ENCODE data around the gene TTC28. TPM values are rescaled to one million over a fixed set of nuclear protein-coding genes. Genes with fewer than 3 reads are reported as not detected.

TTC28 gene
- total RNA-seq, 4 donors from 2014 or later = 49.8 to 99.7 (median 79.7) TPM

- no peak overlapping the region for H3K4me3 ChIP-seq (replicated peaks in 1 of 3)
- intact Hi-C loops (cut with DNase I) = no loop called here
- WGBS, 2 donors = 69 to 70% methylated on average over 7 of the region's 7 CpGs
- no peaks in the 10 kb centered on the region for H3K9me3 ChIP-seq
- TF ChIP-seq POLR2A (IDR thresholded peaks at IDR 0.05) = no peak
- TF ChIP-seq CTCF (IDR thresholded peaks at IDR 0.05) = no peak
- H3K27me3 ChIP-seq = no peaks in the 10 kb centered on the region
- H3K36me3 ChIP-seq = no peaks in the 10 kb centered on the region
- H3K27ac ChIP-seq = no peak overlapping the region
- H3K4me1 ChIP-seq = no peaks in the 10 kb centered on the region
- peak; percentile 12 to 16 for DNase-seq
These were observed 550.2 kb downstream of the TTC28 start for GRCh38 chr22:28129319-28129962.

- no peak for DNase-seq
- H3K36me3 ChIP-seq = no peaks in the 10 kb centered on the region
- no peak overlapping the region for H3K4me3 ChIP-seq (replicated peaks in 1 of 3)
- WGBS, 2 donors = 88 to 94% methylated on average over 4 of the region's 4 CpGs
- H3K27me3 ChIP-seq = no peaks in the 10 kb centered on the region
- no peak for TF ChIP-seq POLR2A (IDR thresholded peaks at IDR 0.05)
- no peak for TF ChIP-seq CTCF (IDR thresholded peaks at IDR 0.05)
- H3K4me1 ChIP-seq = no peaks in the 10 kb centered on the region
- no peak overlapping the region for H3K27ac ChIP-seq
- no peaks in the 10 kb centered on the region for H3K9me3 ChIP-seq
- intact Hi-C loops (cut with DNase I) = no loop called here
These were observed 550.8 kb downstream of the TTC28 start for GRCh38 chr22:28128827-28129226.

GRCh38 chr22:28125799-28126198 is 553.8 kb downstream of the TTC28 start:
- intact Hi-C loops (cut with DNase I) = no loop called here
- Histone ChIP-seq H3K27ac (no peak overlapping the region), H3K36me3 (no peaks in the 10 kb centered on the region), H3K4me1 (peaks cover 4 to 7% of the 10 kb centered on the region in 2 donors), H3K9me3 (no peaks in the 10 kb centered on the region), H3K4me3 (replicated peaks in 1 of 3) (no peak overlapping the region), H3K27me3 (no peaks in the 10 kb centered on the region)
- DNase-seq = no peak
- 89 to 94% methylated on average over 2 of the region's 2 CpGs for WGBS, 2 donors
- TF ChIP-seq CTCF (IDR thresholded peaks at IDR 0.05) (no peak), POLR2A (IDR thresholded peaks at IDR 0.05) (no peak)

GRCh38 chr22:28123989-28124766 is 555.5 kb downstream of the TTC28 start:
- intact Hi-C loops (cut with DNase I) = no loop called here
- H3K36me3 ChIP-seq = no peaks in the 10 kb centered on the region
- no peaks in the 10 kb centered on the region for H3K27me3 ChIP-seq
- peaks cover 8 to 13% of the 10 kb centered on the region in 2 donors for H3K4me1 ChIP-seq
- WGBS, 2 donors = 94 to 96% methylated on average over 1 of the region's 1 CpG
- no peak for DNase-seq
- TF ChIP-seq CTCF (IDR thresholded peaks at IDR 0.05) (no peak), POLR2A (IDR thresholded peaks at IDR 0.05) (no peak)
- no peaks in the 10 kb centered on the region for H3K9me3 ChIP-seq
- no peak overlapping the region for H3K27ac ChIP-seq
- no peak overlapping the region for H3K4me3 ChIP-seq (replicated peaks in 1 of 3)

All from thyroid gland (tissue), 4 donors.